SU-DHL-6 (cell line): Measurements from ENCODE around the gene MIEN1.
A peak's percentile ranks its signal among the peaks of the same experiment; 100 is the strongest.

Source experiments
- H2AFZ ChIP-seq: fragments of 200-600 bp; sonication (generic); 2 replicates; pipeline ENCODE4 v1.6.1; 2014; ENCODE audit warnings: low read depth, mild to moderate bottlenecking, moderate library complexity, mixed read lengths, antibody characterized with exemption, low read length; ENCODE audit not compliant: severe bottlenecking
- H3F3A ChIP-seq: fragments of 200-600 bp; shearing (Covaris generic); 2 replicates; pipeline ENCODE4 v1.6.0; 2016; ENCODE audit warnings: antibody characterized with exemption, mild to moderate bottlenecking; ENCODE audit not compliant: insufficient read depth
- H3K27ac ChIP-seq: fragments of 200-600 bp; sonication (generic); 2 replicates; pipeline ENCODE4 v1.5.1; 2016; ENCODE audit warnings: low read depth, mild to moderate bottlenecking, low read length, moderate library complexity, mixed read lengths
- H3K27me3 ChIP-seq: fragments of 200-600 bp; sonication (generic), shearing (Covaris generic); 2 replicates; pipeline ENCODE4 v1.6.0; 2014; ENCODE audit warnings: mild to moderate bottlenecking, low read length
- H3K36me3 ChIP-seq: fragments of 200-600 bp; sonication (generic); 2 replicates; pipeline ENCODE4 v1.6.1; 2014; ENCODE audit warnings: mild to moderate bottlenecking, low read length, mixed read lengths
- H3K4me2 ChIP-seq: fragments of 300-600, 200-600 bp; shearing (Covaris generic), sonication (generic); 2 replicates; pipeline ENCODE4 v1.6.0; 2014; ENCODE audit warnings: low read length, low read depth, mild to moderate bottlenecking; ENCODE audit not compliant: poor library complexity, severe bottlenecking
- H3K4me3 ChIP-seq: fragments of 200-600 bp; sonication (generic); 2 replicates; pipeline ENCODE4 v1.5.1; 2014; ENCODE audit warnings: antibody characterized with exemption, low read length, mild to moderate bottlenecking, mixed read lengths; ENCODE audit not compliant: insufficient read depth, poor library complexity, severe bottlenecking
- H3K79me2 ChIP-seq: fragments of 200-600 bp; sonication (generic); 2 replicates; pipeline ENCODE4 v1.6.1; 2014; ENCODE audit warnings: mild to moderate bottlenecking, low read length, moderate library complexity; ENCODE audit not compliant: insufficient read depth
- H3K9ac ChIP-seq: fragments of 200-600 bp; sonication (generic); 2 replicates; pipeline ENCODE4 v1.7.0; 2014; ENCODE audit warnings: mild to moderate bottlenecking, low read length
- H3K9me2 ChIP-seq: fragments of 200-600 bp; sonication (generic); replicated peaks from 2 replicates; pipeline ENCODE4 v1.6.1; 2014; ENCODE audit warnings: low read length; ENCODE audit not compliant: insufficient read depth
- H3K9me3 ChIP-seq: fragments of 200-600 bp; sonication (generic); 2 replicates; pipeline ENCODE4 v1.6.1; 2014; ENCODE audit warnings: low read length, mixed read lengths; ENCODE audit not compliant: insufficient read depth
- H4K20me1 ChIP-seq: fragments of 200-600 bp; sonication (generic); 2 replicates; pipeline ENCODE4 v1.6.1; 2014; ENCODE audit warnings: low read depth, mild to moderate bottlenecking, antibody characterized with exemption, low read length, moderate library complexity, mixed read lengths
- EZH2phosphoT487 ChIP-seq: fragments of 200-600 bp; sonication (generic), shearing (Covaris generic); conservative IDR thresholded peaks from 2 replicates; pipeline ENCODE4 v1.6.1; 2018; ENCODE audit warnings: mild to moderate bottlenecking, antibody characterized with exemption, low read length, moderate library complexity, mixed read lengths
- TF ChIP-seq, protein P1 (sequence below): fragments of 200-600 bp; sonication (generic); IDR thresholded peaks from one replicate; pipeline ENCODE4 v1.5.1; 2017; ENCODE audit warnings: antibody characterized with exemption, mild to moderate bottlenecking, low read length, moderate library complexity; ENCODE audit not compliant: insufficient read depth, poor library complexity, severe bottlenecking

MIEN1 gene, protein sequence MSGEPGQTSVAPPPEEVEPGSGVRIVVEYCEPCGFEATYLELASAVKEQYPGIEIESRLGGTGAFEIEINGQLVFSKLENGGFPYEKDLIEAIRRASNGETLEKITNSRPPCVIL

DNA sequence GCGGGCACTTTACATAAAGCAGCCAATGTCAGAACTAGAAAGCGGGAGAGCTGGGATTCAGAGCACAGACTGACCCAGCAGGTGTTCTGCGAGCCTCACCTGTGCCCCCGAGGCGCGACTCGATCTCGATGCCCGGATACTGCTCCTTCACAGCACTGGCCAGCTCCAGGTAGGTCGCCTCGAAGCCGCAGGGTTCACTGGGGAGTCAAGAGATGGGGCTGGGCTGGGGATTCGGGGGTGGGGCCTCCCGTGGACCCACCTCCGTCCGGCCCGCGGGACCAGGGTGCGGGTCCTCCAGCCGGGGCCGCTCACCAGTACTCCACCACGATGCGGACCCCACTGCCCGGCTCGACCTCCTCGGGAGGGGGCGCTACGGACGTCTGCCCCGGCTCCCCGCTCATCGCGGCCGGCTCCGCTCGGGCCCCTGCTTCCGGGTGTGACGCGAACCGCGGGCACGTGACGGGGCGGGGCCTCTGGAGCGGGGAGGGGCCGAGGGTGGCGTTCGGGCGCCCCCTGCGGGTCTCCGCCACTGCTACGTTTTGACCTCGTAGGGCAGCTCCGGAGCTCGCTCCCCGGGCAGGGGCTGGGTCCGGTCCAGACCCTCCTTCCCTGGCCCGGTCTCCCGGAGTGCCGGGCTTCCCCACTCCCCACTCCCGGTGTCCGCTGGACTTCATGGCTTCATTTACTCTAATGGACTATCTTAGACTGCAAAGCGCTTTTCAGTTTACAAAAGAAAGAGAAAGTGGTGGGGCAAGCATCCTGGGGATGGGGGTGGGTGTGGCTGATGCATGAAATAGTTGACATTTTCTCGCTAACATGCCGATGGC, at the start of gene MIEN1:
TSS of gene MIEN1 (minus strand) at position 438 of the 827 bp plus-strand sequence. CDS start at position 401, 37 bp downstream.
- Histone ChIP-seq H4K20me1 (no peaks in the 10 kb centered on the region), H3K4me3 (peak within 1 kb of the TSS; percentile 77), H3K79me2 (peaks cover 11% of the 10 kb centered on the region; the same call in 1 of the 2 replicates), H3K27ac (peak within 1 kb of the TSS; percentile 57), H3K36me3 (no peaks in the 10 kb centered on the region), H3F3A (no peaks in the 10 kb centered on the region; the same call in 1 of the 2 replicates), H3K9me3 (no peaks in the 10 kb centered on the region), H3K9me2 (no peaks in the 10 kb centered on the region), H3K9ac (peak within 1 kb of the TSS; percentile 84), H2AFZ (peak within 1 kb of the TSS; percentile 80), H3K27me3 (no peaks in the 10 kb centered on the region), H3K4me2 (peak within 1 kb of the TSS; percentile 81)
- TF ChIP-seq EZH2phosphoT487: no peak
- TF ChIP-seq, protein P1, sequence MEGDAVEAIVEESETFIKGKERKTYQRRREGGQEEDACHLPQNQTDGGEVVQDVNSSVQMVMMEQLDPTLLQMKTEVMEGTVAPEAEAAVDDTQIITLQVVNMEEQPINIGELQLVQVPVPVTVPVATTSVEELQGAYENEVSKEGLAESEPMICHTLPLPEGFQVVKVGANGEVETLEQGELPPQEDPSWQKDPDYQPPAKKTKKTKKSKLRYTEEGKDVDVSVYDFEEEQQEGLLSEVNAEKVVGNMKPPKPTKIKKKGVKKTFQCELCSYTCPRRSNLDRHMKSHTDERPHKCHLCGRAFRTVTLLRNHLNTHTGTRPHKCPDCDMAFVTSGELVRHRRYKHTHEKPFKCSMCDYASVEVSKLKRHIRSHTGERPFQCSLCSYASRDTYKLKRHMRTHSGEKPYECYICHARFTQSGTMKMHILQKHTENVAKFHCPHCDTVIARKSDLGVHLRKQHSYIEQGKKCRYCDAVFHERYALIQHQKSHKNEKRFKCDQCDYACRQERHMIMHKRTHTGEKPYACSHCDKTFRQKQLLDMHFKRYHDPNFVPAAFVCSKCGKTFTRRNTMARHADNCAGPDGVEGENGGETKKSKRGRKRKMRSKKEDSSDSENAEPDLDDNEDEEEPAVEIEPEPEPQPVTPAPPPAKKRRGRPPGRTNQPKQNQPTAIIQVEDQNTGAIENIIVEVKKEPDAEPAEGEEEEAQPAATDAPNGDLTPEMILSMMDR: peak; percentile 77

DNA sequence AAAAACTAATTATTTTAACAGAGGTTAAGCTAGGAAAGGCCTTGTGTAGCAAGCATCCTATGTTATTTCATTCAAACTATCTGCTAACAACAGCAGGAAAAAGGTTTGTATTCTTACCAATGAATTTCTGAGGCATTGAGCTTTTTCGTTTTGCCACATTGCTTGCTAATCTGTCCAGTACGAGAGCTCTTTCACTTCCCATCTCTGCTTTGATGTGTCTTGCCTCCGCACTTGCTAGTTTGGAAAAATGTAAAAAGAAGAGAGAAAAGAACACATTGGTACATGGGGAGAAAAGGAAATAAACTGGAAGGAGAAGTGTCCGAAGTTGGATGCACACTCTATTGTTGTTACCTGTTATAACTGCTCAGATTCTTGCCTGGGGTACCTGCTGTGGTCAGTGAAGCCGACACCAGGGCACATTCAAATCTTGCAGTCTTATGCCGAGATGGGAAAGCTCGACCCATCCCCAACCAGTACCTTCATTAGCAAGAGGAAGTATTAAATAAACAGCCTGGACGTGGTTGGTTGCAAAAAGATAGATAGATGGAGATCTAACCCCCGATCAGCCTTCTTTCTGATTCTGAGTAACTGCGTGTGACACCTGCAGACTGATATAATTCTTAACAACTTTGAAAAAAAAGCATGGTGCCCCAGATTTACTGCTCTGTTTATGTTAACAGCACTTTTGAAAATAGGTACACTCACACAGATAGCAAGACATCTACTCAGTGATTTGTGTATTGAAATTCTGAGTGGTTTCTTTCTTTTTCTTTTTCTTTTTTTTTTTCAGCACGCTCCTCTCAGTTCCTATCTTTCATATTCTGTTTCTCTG, 47.4 kb upstream of the MIEN1 start:
- peak overlapping the region; percentile 73 for H3K4me3 ChIP-seq
- peak overlapping the region; percentile 67 for H3K9ac ChIP-seq
- H3F3A ChIP-seq: peaks cover 80% of the 10 kb centered on the region
- TF ChIP-seq, protein P1: no peak
- no peak for TF ChIP-seq EZH2phosphoT487
- H4K20me1 ChIP-seq: no peaks in the 10 kb centered on the region
- no peaks in the 10 kb centered on the region for H3K9me2 ChIP-seq
- peaks cover 17% of the 10 kb centered on the region for H3K36me3 ChIP-seq
- H3K4me2 ChIP-seq: peak overlapping the region; percentile 97
- H3K79me2 ChIP-seq: peaks cover 94% of the 10 kb centered on the region
- H2AFZ ChIP-seq: no peak overlapping the region
- peak overlapping the region; percentile 95 for H3K27ac ChIP-seq
- H3K9me3 ChIP-seq: no peaks in the 10 kb centered on the region
- H3K27me3 ChIP-seq: no peaks in the 10 kb centered on the region

DNA sequence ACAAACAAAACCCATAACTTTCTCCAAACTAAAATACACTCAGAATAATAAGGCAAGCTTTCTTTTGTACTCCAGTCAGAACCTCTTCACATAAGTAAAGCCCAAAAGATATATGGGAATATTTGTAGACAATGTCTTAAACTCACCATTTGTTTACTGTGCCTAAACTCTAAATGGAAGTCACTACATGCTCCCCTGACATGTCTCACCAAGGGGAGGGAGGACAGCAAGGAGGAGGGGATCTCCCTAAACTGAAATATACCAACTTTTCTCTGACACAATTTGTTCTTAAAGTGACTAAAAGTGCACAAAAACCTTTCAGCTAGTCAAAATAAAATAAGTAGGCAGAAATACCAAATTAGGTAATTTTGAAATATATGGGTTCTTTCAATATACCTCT, 45.9 kb upstream of the MIEN1 start:
- H3K9ac ChIP-seq: peak overlapping the region; percentile 67
- H3K27me3 ChIP-seq: no peaks in the 10 kb centered on the region

More for the DNA sequence above, 45.9 kb upstream of the MIEN1 start:
- H3K79me2 ChIP-seq: peaks cover 96% of the 10 kb centered on the region
- peak overlapping the region; percentile 95 for H3K27ac ChIP-seq
- H3K9me2 ChIP-seq: no peaks in the 10 kb centered on the region
- peaks cover 93% of the 10 kb centered on the region for H3F3A ChIP-seq
- H2AFZ ChIP-seq: no peak overlapping the region
- H3K4me3 ChIP-seq: peak overlapping the region; percentile 73
- H3K4me2 ChIP-seq: peak overlapping the region; percentile 97
- no peaks in the 10 kb centered on the region for H4K20me1 ChIP-seq
- H3K9me3 ChIP-seq: no peaks in the 10 kb centered on the region
- TF ChIP-seq EZH2phosphoT487: no peak
- TF ChIP-seq, protein P1: no peak
- peaks cover 16% of the 10 kb centered on the region for H3K36me3 ChIP-seq
